ENCODE data around the gene NDUFAF7.
"Not testable (repeated sequence)": the region's sequence is repeated elsewhere in the genome, so short reads cannot be mapped to it uniquely, and the experiment has no call there.

NDUFAF7 gene

DNA sequence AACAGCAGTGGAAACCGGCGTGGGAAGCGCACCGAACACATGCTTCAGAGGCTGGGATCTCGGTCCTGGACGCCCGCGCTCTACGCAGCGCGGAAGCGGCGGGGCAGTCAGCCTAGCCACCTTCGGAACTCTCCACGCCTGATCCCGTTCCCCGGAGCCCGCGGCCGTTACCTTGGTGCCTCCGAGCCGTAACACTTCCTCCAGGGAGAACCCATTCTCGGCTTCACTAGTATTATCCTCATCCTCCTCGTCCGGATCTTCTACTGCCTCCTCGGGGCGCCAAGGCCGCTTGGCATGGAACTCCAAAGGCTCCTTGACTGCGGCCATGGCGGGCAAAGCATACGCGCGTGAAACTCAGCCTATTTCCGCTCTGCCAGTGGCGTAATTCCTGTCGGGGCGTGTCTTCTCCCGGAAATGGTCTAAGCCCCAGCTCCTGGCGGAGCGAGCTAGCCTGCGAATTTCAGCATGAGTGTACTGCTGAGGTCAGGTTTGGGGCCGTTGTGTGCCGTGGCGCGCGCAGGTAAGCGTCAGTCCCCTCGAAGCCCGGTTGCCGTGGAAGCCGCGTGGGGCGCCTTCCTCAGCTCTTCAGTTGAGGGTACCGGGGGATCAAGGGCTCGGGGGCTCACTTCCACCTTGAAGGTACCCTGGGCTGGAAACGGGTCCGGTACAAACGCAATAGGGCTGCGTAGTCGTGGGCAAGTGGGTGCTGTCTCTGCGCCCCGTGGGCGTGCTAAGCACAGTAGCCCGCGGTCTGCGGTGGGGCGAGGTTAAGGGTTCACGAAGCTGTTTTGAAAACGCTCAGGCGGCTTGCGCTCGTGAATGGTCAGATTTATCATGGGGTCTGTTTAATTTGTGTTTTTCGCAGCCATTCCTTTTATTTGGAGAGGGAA, at the start of gene NDUFAF7, which contains the start of gene CEBPZ:
NDUFAF7 (plus strand) TSS at position 418 of the 890 bp plus-strand sequence; CDS start at position 466, 48 bp downstream.
CEBPZ (minus strand) TSS at position 356 of the 890 bp plus-strand sequence; CDS start at position 327, 29 bp downstream.
- peak; percentile 88 for DNase-seq (ENCODE audit: extremely low spot score, insufficient read length, low read depth)
- peak; percentile 93 for FAIRE-seq

- no peak for FAIRE-seq
- no peak for DNase-seq (ENCODE audit: extremely low spot score, insufficient read length, low read depth)
Measured at GRCh38 chr2:37181726-37182684, 49.5 kb upstream of the NDUFAF7 start.

GRCh38 chr2:37188570-37188969, 42.9 kb upstream of the NDUFAF7 start, which contains the start of gene SULT6B1:
Gene SULT6B1, minus strand, starts transcription at chr2:37188670. Its CDS starts 30 bp downstream, at chr2:37188640.
- FAIRE-seq (no peak), DNase-seq (ENCODE audit: extremely low spot score, insufficient read length, low read depth) (no peak)

DNA sequence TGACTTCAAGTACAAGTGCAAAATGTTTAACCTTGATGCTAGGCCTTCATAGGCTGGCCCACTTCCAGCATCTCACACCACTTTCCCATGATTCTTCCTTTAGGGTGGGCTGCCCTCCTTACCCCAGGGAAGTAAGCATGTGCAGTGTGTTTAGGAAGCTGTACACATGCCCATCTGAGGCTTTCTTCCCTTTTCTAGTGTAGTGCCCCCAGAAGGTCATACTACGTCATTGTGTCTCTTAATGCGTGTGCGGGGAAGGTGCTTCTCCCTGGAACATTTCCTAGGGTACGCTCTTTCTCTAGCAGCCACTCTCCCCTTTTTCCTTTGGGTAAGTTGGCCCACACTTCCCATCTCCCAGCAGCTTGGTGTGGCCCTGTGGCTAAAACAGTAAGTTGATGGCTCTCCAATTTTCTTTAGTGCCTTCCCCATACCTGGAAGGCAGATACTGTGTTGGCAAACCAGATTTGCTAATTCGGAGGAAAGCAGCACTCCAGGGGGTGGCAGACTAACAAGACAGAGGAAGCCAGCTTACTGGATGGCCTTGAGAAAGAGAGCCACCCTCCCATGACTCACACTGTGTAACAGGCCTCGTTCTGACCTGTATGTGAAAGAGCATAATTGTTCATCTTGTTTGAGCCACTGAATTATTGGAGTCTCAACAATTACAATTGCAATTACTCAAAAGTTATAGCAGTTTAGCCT, 41.9 kb upstream of the NDUFAF7 start:
- no peak for DNase-seq (ENCODE audit: extremely low spot score, insufficient read length, low read depth)
- no peak for FAIRE-seq

- FAIRE-seq = no peak
- no peak for DNase-seq (ENCODE audit: extremely low spot score, insufficient read length, low read depth)
Measured at GRCh38 chr2:37190290-37190689, 41.2 kb upstream of the NDUFAF7 start.

DNA sequence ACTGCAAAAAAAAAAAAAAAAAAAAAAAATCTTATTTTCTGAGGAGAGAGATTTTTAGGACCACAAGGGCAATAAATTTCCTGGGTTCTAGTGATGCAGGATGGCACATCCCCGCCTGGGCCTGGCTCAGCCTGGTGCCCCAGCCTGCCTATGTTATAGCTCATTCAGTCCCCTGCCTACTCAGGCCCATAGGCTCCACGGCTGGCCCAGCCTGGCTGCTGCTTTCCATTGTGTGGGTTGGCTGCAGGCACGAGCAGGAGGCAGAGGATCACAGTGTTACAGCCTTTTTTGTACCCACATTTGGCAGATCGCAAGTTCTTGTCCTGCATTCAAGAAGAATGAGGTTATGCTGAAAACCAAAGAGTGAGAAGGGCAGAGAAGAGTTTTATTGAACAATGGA, 40.2 kb upstream of the NDUFAF7 start:
- FAIRE-seq = no peak

GRCh38 chr2:37191747-37192146, 39.7 kb upstream of the NDUFAF7 start:
- FAIRE-seq = no peak
- no peak for DNase-seq (ENCODE audit: extremely low spot score, insufficient read length, low read depth)

More for the DNA sequence above, 40.2 kb upstream of the NDUFAF7 start:
- DNase-seq (ENCODE audit: extremely low spot score, insufficient read length, low read depth) = no peak

DNA sequence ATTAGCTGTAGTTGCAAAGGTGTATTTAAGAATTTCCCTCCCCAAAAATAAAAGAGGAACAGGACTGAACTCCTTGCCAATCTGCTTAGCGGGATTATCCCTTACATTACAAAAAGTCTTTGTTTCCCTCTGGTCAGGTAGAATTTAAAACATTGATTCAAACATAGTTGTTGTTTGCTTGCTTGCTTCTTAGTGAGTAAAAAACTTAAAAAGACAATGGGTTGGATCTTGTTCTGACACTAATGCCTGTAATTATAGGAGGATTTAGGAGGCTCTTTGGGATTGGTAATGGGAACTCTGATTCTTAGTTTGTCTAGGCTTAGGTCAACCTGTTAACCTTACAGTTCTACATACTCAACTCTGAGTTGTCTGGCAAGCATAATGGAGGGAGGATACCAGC, 38.9 kb upstream of the NDUFAF7 start:
- DNase-seq (ENCODE audit: extremely low spot score, insufficient read length, low read depth) (no peak), FAIRE-seq (no peak)

DNA sequence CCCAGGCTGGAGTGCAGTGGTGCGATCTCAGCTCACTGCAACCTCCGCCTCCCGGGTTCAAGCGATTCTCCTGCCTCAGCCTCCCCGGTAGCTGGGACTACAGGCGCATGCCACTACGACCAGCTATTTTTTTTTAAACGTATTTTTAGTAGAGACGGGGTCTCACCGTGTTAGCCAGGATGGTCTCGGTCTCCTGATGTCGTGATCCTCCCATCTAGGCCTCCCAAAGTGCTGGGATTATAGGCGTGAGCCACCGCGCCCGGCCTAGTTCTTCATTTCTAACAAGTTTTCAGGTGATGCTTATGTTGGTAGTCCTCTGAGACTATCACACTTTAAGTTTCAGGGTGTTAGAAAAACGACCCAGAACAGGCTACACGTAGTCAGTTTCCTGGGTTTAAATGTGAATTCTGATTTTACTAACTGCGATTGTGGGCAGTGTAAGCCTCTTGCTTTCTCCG, 35.6 kb upstream of the NDUFAF7 start:
- DNase-seq (ENCODE audit: extremely low spot score, insufficient read length, low read depth); FAIRE-seq: not testable (repeated sequence)

DNA sequence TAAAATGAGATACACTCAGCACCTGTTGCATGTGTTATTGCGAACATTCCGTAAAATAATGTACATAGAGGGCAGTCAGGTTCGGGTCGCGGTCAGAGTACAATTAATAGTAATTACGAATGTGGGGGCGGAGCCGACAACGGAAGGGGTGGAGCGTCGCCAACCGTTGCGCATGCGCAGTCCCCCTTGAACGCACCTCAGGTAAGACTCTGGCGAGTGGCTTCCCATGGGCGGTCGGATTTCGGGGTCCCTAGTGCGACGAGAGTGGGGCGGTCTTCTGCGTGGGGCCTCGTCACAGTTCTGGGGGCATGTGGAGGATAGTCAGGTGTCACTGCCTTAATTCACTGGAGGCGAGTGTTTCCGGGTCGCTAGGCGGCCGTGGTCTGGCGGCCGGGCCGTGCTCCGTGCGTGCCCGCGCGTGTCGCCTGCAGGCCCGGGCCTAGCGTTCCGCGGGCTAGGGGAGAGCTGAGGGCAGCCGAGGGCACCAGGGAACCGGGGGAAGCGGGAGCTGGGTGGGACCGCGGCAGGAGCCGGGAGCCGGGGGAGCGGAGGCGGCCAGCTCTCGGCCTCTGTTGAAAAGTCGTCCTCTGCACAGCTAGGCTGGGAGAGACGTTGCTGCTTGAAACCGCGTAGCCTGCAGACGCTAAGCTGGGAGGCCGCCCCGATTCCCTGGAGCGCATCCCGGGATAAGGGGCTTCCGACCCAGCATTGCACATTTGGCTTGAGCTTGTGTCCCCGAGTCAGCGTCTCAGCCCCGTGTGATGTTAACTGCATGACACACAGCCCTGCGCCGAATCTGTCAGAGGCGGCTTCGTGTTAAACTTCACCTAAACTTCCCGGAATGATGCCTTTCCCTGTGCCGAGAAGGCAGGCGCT, 34.9 kb upstream of the NDUFAF7 start, which contains the start of gene CEBPZOS:
CEBPZOS (plus strand) TSS at position 177 of the 876 bp plus-strand sequence. CDS start 3,209 bp downstream, outside the sequence.
- peak; percentile 93 for FAIRE-seq

DNA sequence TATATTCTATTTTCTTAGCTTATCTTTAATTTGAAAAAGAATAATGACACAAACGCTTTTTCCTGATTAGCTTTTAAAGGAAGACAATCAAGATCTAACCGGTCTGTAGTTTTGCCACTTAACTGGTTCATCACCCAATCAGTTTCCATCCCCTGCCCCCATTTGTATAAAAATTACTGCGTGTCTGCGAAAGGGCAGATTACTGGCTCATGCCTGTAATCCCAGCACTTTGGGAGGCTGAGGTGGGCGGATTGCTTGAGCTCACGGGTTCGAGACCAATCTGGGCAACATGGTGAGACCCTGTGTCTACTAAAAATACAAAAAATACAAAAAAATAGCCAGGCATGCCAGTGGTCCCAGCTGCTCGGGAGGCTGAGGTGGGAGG, 32.8 kb upstream of the NDUFAF7 start:
- no peak for FAIRE-seq

More for the DNA sequence above, 34.9 kb upstream of the NDUFAF7 start, which contains the start of gene CEBPZOS:
- DNase-seq (ENCODE audit: extremely low spot score, insufficient read length, low read depth) = peak; percentile 84

GRCh38 chr2:37201208-37201607, 30.2 kb upstream of the NDUFAF7 start:
- DNase-seq (ENCODE audit: extremely low spot score, insufficient read length, low read depth) (no peak), FAIRE-seq (no peak)

More for the DNA sequence above, 32.8 kb upstream of the NDUFAF7 start:
- DNase-seq (ENCODE audit: extremely low spot score, insufficient read length, low read depth) = no peak

DNA sequence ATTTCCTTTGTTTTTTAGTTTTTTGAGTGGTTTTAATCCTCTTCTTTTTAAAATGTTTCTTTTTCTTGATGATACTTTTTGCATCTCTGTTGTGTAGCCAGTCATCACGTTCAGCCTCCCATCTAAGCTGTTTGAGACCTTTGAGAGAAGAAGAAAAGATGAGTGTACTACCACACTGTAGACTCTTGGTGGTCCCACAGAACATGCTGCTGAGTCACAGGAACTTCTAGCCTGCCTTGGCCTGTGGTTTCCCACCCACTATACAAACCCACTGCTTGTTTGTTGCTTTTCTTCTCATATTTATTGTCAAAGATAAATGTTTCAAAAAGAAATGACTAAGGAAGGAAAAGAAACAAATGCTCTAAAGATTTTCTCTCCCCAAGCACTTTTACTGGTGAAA, 29.7 kb upstream of the NDUFAF7 start:
- DNase-seq (ENCODE audit: extremely low spot score, insufficient read length, low read depth) = no peak
- no peak for FAIRE-seq

GRCh38 chr2:37203708-37204107, 27.8 kb upstream of the NDUFAF7 start:
- DNase-seq (ENCODE audit: extremely low spot score, insufficient read length, low read depth) (no peak), FAIRE-seq (no peak)

GRCh38 chr2:37205071-37205661, 26.3 kb upstream of the NDUFAF7 start:
- DNase-seq (ENCODE audit: extremely low spot score, insufficient read length, low read depth); FAIRE-seq: not testable (repeated sequence)

- no peak for FAIRE-seq
- no peak for DNase-seq (ENCODE audit: extremely low spot score, insufficient read length, low read depth)
Measured at GRCh38 chr2:37205689-37206341, 25.6 kb upstream of the NDUFAF7 start.

DNA sequence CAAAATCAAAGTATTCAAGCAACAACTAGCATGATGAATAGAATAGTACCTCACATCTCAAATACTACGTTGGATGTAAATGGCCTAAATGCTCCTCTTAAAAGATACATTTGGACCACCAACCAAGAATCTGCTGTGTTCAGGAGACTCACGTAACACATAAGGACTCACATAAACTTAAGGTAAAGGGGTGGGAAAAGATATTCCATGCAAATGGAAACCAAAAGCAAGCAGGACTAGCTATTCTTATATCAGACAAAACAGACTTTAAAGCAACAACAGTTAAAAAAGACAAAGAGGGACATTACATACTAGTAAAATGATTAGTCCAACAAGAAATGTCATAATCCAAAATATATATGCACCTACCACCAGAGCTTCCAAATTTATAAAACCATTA, 24.7 kb upstream of the NDUFAF7 start:
- not testable (repeated sequence) for FAIRE-seq

More for the DNA sequence above, 24.7 kb upstream of the NDUFAF7 start:
- DNase-seq (ENCODE audit: extremely low spot score, insufficient read length, low read depth) = not testable (repeated sequence)
